BE2C (cell line): ENCODE measurements around the gene SORBS2.

Source experiments
- DNase-seq: peaks from one replicate; pipeline ENCODE4 v3.0.0-alpha.2; 2020
- H3K27me3 ChIP-seq: fragments of 250-450 bp; sonication (Bioruptor Pico); 2 replicates; pipeline ENCODE4 v1.5.1; 2020; ENCODE audit warnings: mild to moderate bottlenecking
- H3K36me3 ChIP-seq: fragments of 250-450 bp; sonication (Bioruptor Pico); 2 replicates; pipeline ENCODE4 v1.5.1; 2020; ENCODE audit warnings: mild to moderate bottlenecking
- H3K4me1 ChIP-seq: fragments of 250-450 bp; sonication (Bioruptor Pico); 2 replicates; pipeline ENCODE4 v1.5.1; 2020
- H3K4me3 ChIP-seq: 2 replicates; pipeline ENCODE4 v1.5.1; 2011; ENCODE audit warnings: low read depth, low read length
- H3K9me3 ChIP-seq: fragments of 250-450 bp; sonication (Bioruptor Pico); 2 replicates; pipeline ENCODE4 v1.5.1; 2020
- CTCF ChIP-seq: IDR thresholded peaks from 2 replicates; pipeline ENCODE4 v1.5.1; 2012; ENCODE audit warnings: mild to moderate bottlenecking, low read depth, low read length

SORBS2 gene

GRCh38 chr4:185783574-185783973 is 28.4 kb downstream of the SORBS2 start:
- no peaks in the 10 kb centered on the region for H3K9me3 ChIP-seq
- H3K27me3 ChIP-seq: no peaks in the 10 kb centered on the region
- no peak overlapping the region for H3K4me3 ChIP-seq
- no peak for DNase-seq
- no peak for TF ChIP-seq CTCF
- H3K4me1 ChIP-seq: 0 out of 2 replicates have a peak, but pooled peaks cover 3% of the 10 kb centered on the region
- no peaks in the 10 kb centered on the region for H3K36me3 ChIP-seq

GRCh38 chr4:185782523-185782922 is 29.5 kb downstream of the SORBS2 start:
- H3K4me1 ChIP-seq: 0 out of 2 replicates have a peak, but pooled peaks cover 3% of the 10 kb centered on the region
- H3K27me3 ChIP-seq: no peaks in the 10 kb centered on the region
- no peak for TF ChIP-seq CTCF
- no peak for DNase-seq
- H3K4me3 ChIP-seq: no peak overlapping the region
- H3K9me3 ChIP-seq: no peaks in the 10 kb centered on the region
- H3K36me3 ChIP-seq: no peaks in the 10 kb centered on the region

GRCh38 chr4:185781555-185782215 is 30.3 kb downstream of the SORBS2 start:
- Histone ChIP-seq H3K27me3 (no peaks in the 10 kb centered on the region), H3K9me3 (no peaks in the 10 kb centered on the region), H3K4me3 (no peak overlapping the region), H3K36me3 (no peaks in the 10 kb centered on the region), H3K4me1 (0 out of 2 replicates have a peak, but pooled peaks cover 3% of the 10 kb centered on the region)
- DNase-seq: no peak
- TF ChIP-seq CTCF: no peak

GRCh38 chr4:185780472-185780871 is 31.5 kb downstream of the SORBS2 start:
- DNase-seq: no peak
- Histone ChIP-seq H3K36me3 (no peaks in the 10 kb centered on the region), H3K9me3 (no peaks in the 10 kb centered on the region), H3K4me3 (no peak overlapping the region), H3K27me3 (no peaks in the 10 kb centered on the region), H3K4me1 (peaks cover 6% of the 10 kb centered on the region)
- no peak for TF ChIP-seq CTCF

GRCh38 chr4:185779517-185779916 is 32.5 kb downstream of the SORBS2 start:
- peaks cover 13% of the 10 kb centered on the region for H3K4me1 ChIP-seq
- H3K4me3 ChIP-seq: no peak overlapping the region
- DNase-seq: no peak
- no peaks in the 10 kb centered on the region for H3K36me3 ChIP-seq
- no peak for TF ChIP-seq CTCF
- H3K27me3 ChIP-seq: no peaks in the 10 kb centered on the region
- H3K9me3 ChIP-seq: no peaks in the 10 kb centered on the region

GRCh38 chr4:185778307-185778706 is 33.7 kb downstream of the SORBS2 start:
- Histone ChIP-seq H3K4me1 (peaks cover 13% of the 10 kb centered on the region), H3K4me3 (no peak overlapping the region), H3K36me3 (no peaks in the 10 kb centered on the region), H3K9me3 (no peaks in the 10 kb centered on the region), H3K27me3 (no peaks in the 10 kb centered on the region)
- DNase-seq: no peak
- TF ChIP-seq CTCF: no peak
